Duodenal mucosa (tissue), 2 donors: ENCODE measurements around the gene C15orf61.

ENCODE experiments used
- H3K27ac ChIP-seq: one replicate; pipeline ENCODE4 v1.7.0; 2013; ENCODE audit warnings: low read depth, low read length
- H3K27me3 ChIP-seq, 2 donors: one replicate each; pipeline ENCODE4 v1.7.0; 2013; ENCODE audit warnings: low read length in 2 of 2, control low read depth in 1 of 2; ENCODE audit not compliant: insufficient read depth in 2 of 2, control insufficient read depth in 1 of 2
- H3K36me3 ChIP-seq, 2 donors: one replicate each; pipeline ENCODE4 v1.7.0; 2013; ENCODE audit warnings: low read length in 2 of 2, control low read depth in 1 of 2; ENCODE audit not compliant: insufficient read depth in 2 of 2, control insufficient read depth in 1 of 2
- H3K4me1 ChIP-seq, 2 donors: one replicate each; pipeline ENCODE4 v1.7.0; 2013; ENCODE audit warnings: low read length in 2 of 2, control low read depth in 1 of 2; ENCODE audit not compliant: insufficient read depth in 2 of 2, control insufficient read depth in 1 of 2
- H3K4me3 ChIP-seq, 2 donors: one replicate each; pipeline ENCODE4 v1.7.0; 2013; ENCODE audit warnings: low read length in 2 of 2, low read depth in 1 of 2
- H3K9ac ChIP-seq, 2 donors: one replicate each; pipeline ENCODE4 v1.7.0; 2013; ENCODE audit warnings: low read length in 2 of 2, low read depth in 1 of 2
- H3K9me3 ChIP-seq, 2 donors: one replicate each; pipeline ENCODE4 v1.7.0; 2013; ENCODE audit warnings: low read length in 2 of 2, control low read depth in 1 of 2; ENCODE audit not compliant: control insufficient read depth in 1 of 2

C15orf61 gene

GRCh38 chr15:67521029-67521782 is at the start of gene C15orf61:
C15orf61 (plus strand) TSS chr15:67521131; CDS start chr15:67521249, 118 bp downstream.
- H3K9me3 ChIP-seq, result no peaks in the 10 kb centered on the region
- peak within 1 kb of the TSS; percentile 86 to 99 for H3K9ac ChIP-seq
- peak within 1 kb of the TSS; percentile 96 for H3K27ac ChIP-seq
- H3K27me3 ChIP-seq, result no peaks in the 10 kb centered on the region
- peaks cover 12 to 14% of the 10 kb centered on the region in 2 donors for H3K4me1 ChIP-seq
- peak within 1 kb of the TSS; percentile 88 to 95 for H3K4me3 ChIP-seq
- no peaks in the 10 kb centered on the region for H3K36me3 ChIP-seq

DNA sequence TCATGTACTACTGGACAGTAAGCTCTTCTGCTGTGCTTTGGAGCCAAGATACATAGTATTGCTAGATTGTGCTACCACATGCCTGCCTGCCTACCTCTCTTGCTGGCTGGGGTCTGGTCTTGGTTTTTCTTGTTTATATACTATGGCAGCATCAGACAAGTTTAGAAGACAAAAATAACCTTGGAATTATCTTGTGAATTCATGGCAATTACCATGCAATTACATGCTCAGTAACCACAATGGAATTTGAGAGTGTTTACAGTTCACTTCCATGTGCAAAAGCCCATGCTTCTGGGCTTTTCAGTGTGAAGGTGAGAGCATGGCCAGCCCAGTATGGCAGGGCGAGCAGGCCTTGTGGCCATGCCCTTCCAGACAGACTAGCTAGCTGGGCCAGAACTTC is 48.0 kb upstream of the C15orf61 start:
- Histone ChIP-seq H3K27me3 (no peaks in the 10 kb centered on the region), H3K36me3 (no peaks in the 10 kb centered on the region), H3K9me3 (no peaks in the 10 kb centered on the region), H3K4me3 (no peak overlapping the region), H3K27ac (no peak overlapping the region), H3K9ac (no peak overlapping the region), H3K4me1 (no peaks in the 10 kb centered on the region)

- Histone ChIP-seq H3K4me1 (no peaks in the 10 kb centered on the region), H3K27ac (no peak overlapping the region), H3K9me3 (no peaks in the 10 kb centered on the region), H3K9ac (no peak overlapping the region), H3K4me3 (no peak overlapping the region), H3K36me3 (no peaks in the 10 kb centered on the region), H3K27me3 (no peaks in the 10 kb centered on the region)
These were observed 46.4 kb upstream of the C15orf61 start for GRCh38 chr15:67474405-67475110.

DNA sequence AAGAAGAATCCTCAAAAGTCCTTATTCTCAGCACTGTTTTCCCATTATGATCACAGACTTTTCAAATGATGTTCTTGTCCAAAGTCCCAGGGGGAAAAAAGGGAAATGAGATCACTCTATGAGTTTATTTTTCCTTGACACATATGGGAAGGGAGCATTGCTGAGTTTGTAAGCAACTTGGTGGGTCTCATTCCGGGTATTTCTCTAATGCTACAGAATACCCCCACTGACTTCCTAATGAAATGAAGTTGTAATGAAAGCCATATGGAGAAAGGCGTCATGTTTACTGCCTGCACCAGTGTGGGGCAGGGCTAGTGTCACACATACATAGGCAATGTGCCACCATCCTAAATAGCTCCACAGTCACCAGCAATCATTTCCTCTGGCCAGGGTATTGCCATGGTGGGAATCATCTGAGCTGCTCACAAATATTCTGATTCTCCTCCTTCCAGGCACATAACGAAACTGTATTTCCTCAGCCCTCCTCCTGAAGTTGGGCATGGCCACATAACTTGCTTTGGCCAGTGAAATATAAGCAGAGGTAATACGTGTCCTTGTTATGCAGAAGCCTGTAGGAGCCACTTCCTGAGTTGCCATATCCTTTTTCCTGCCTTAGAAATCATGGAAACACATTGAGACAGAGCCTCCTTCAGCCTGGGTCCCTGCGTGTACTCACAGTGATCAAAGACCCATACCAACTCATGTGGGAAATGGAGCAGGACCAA is 41.0 kb upstream of the C15orf61 start:
- Histone ChIP-seq H3K9me3 (no peaks in the 10 kb centered on the region), H3K27ac (no peak overlapping the region), H3K36me3 (no peaks in the 10 kb centered on the region)

GRCh38 chr15:67480741-67481140 is 40.2 kb upstream of the C15orf61 start:
- no peaks in the 10 kb centered on the region for H3K36me3 ChIP-seq
- no peak overlapping the region for H3K27ac ChIP-seq
- H3K9ac ChIP-seq, result no peak overlapping the region
- H3K4me3 ChIP-seq, result no peak overlapping the region
- no peaks in the 10 kb centered on the region for H3K9me3 ChIP-seq
- H3K4me1 ChIP-seq, result no peaks in the 10 kb centered on the region
- no peaks in the 10 kb centered on the region for H3K27me3 ChIP-seq

More for the DNA sequence above, 41.0 kb upstream of the C15orf61 start:
- H3K27me3 ChIP-seq, result no peaks in the 10 kb centered on the region
- H3K4me3 ChIP-seq, result no peak overlapping the region
- no peak overlapping the region for H3K9ac ChIP-seq
- no peaks in the 10 kb centered on the region for H3K4me1 ChIP-seq

- H3K4me1 ChIP-seq, result no peaks in the 10 kb centered on the region
- H3K27me3 ChIP-seq, result no peaks in the 10 kb centered on the region
- H3K4me3 ChIP-seq, result no peak overlapping the region
- no peaks in the 10 kb centered on the region for H3K36me3 ChIP-seq
- no peak overlapping the region for H3K9ac ChIP-seq
- H3K27ac ChIP-seq, result no peak overlapping the region
- no peaks in the 10 kb centered on the region for H3K9me3 ChIP-seq
These were observed 39.3 kb upstream of the C15orf61 start for GRCh38 chr15:67481680-67482079.

- no peak overlapping the region for H3K27ac ChIP-seq
- H3K4me3 ChIP-seq, result no peak overlapping the region
- no peak overlapping the region for H3K9ac ChIP-seq
- no peaks in the 10 kb centered on the region for H3K27me3 ChIP-seq
- H3K36me3 ChIP-seq, result no peaks in the 10 kb centered on the region
- no peaks in the 10 kb centered on the region for H3K4me1 ChIP-seq
- no peaks in the 10 kb centered on the region for H3K9me3 ChIP-seq
These were observed 25.3 kb upstream of the C15orf61 start for GRCh38 chr15:67495585-67495984.

GRCh38 chr15:67501177-67501835 is 19.6 kb upstream of the C15orf61 start:
- no peak overlapping the region for H3K27ac ChIP-seq
- H3K4me1 ChIP-seq, result no peaks in the 10 kb centered on the region
- H3K36me3 ChIP-seq, result no peaks in the 10 kb centered on the region
- no peaks in the 10 kb centered on the region for H3K27me3 ChIP-seq
- no peak overlapping the region for H3K4me3 ChIP-seq
- no peak overlapping the region for H3K9ac ChIP-seq
- H3K9me3 ChIP-seq, result no peaks in the 10 kb centered on the region

GRCh38 chr15:67501836-67502461 is 19.0 kb upstream of the C15orf61 start:
- Histone ChIP-seq H3K36me3 (no peaks in the 10 kb centered on the region), H3K9ac (no peak overlapping the region), H3K27me3 (no peaks in the 10 kb centered on the region), H3K9me3 (no peaks in the 10 kb centered on the region), H3K27ac (no peak overlapping the region), H3K4me3 (no peak overlapping the region), H3K4me1 (no peaks in the 10 kb centered on the region)
